ENCODE measurements around the gene COX14. TPM values are rescaled to one million over a fixed set of nuclear protein-coding genes. Genes with fewer than 3 reads are reported as not detected.
"Not testable (repeated sequence)": the region's sequence is repeated elsewhere in the genome, so short reads cannot be mapped to it uniquely, and the experiment has no call there.

COX14 gene
- total and polyA plus RNA-seq, 4 donors = 31.2 to 85.3 (median 70.4) TPM

DNA sequence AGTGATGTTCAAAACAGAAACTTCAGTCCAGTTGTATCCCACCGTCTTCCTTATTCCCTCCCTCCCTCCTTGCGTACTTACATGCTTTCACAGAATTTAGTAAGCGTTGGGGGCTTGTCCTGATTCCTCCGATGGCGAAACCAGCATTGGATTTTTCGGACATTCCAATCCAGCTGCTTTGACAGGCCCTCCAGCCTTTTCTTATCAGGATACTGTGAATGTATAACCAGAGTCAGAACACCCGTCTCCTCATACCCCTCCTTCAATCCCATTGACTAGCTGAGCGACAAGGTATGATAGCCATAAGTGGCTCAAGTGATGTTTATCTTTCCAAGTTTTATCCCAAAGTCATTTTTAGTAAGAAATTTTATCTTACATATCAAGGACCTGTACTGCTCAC, 31.0 kb downstream of the COX14 start:
- no peak overlapping the region for H3K4me3 ChIP-seq
- no peaks in the 10 kb centered on the region for H3K9me3 ChIP-seq (ENCODE audit: control insufficient read depth in 4 of 4, insufficient read depth in 3 of 4, low read length in 3 of 4)
- peaks cover 5 to 20% (median 8%) of the 10 kb centered on the region in 4 donors for H3K36me3 ChIP-seq (ENCODE audit: control insufficient read depth in 4 of 4, insufficient read depth in 4 of 4, low read length in 4 of 4)
- no peaks in the 10 kb centered on the region for H3K27me3 ChIP-seq (ENCODE audit: control insufficient read depth in 3 of 3, insufficient read depth in 3 of 3, low read length in 2 of 3)
- peaks cover 0 to 3% (median 0%) of the 10 kb centered on the region in 5 donors for H3K4me1 ChIP-seq (ENCODE audit: control insufficient read depth in 5 of 5, insufficient read depth in 5 of 5, low read length in 5 of 5)
- H3K27ac ChIP-seq (ENCODE audit: low read depth in 1 of 2, low read length in 1 of 2) = no peak overlapping the region
- peak in 1 of 3 donors; percentile 8 for DNase-seq
- TF ChIP-seq, protein P1, sequence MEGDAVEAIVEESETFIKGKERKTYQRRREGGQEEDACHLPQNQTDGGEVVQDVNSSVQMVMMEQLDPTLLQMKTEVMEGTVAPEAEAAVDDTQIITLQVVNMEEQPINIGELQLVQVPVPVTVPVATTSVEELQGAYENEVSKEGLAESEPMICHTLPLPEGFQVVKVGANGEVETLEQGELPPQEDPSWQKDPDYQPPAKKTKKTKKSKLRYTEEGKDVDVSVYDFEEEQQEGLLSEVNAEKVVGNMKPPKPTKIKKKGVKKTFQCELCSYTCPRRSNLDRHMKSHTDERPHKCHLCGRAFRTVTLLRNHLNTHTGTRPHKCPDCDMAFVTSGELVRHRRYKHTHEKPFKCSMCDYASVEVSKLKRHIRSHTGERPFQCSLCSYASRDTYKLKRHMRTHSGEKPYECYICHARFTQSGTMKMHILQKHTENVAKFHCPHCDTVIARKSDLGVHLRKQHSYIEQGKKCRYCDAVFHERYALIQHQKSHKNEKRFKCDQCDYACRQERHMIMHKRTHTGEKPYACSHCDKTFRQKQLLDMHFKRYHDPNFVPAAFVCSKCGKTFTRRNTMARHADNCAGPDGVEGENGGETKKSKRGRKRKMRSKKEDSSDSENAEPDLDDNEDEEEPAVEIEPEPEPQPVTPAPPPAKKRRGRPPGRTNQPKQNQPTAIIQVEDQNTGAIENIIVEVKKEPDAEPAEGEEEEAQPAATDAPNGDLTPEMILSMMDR (IDR thresholded peaks at IDR 0.05; ENCODE audit: control extremely low read depth, extremely low read depth) = no peak
- H3K9ac ChIP-seq (ENCODE audit: insufficient read depth in 1 of 2, low read length in 2 of 2) = no peak overlapping the region
- ATAC-seq (ENCODE audit: insufficient read depth, low FRiP score) = no peak
- 74 to 92% methylated on average over 8 of the region's 8 CpGs for WGBS, 2 donors

DNA sequence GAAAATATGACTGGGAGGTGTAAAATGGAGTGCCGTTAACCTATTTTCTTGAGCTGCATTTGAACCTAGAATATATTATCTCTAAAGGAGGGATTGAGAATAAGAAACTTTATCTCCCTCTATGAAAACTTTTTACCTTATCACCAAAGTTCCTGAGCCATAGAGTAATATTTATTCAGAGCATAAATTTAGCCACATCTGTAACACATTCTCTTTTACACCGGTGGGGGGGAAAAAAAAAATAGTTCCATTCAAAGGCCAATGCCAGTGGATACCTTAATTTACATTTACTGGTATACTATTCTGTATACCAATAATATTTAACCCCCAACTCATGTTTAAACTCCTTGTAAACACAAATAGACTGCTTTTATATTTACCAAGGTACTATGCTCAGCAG, 33.4 kb downstream of the COX14 start:
- no peak for DNase-seq
- no peak overlapping the region for H3K27ac ChIP-seq (ENCODE audit: low read depth in 1 of 2, low read length in 1 of 2)
- H3K4me1 ChIP-seq (ENCODE audit: control insufficient read depth in 5 of 5, insufficient read depth in 5 of 5, low read length in 5 of 5) = peaks cover 0 to 3% (median 0%) of the 10 kb centered on the region in 5 donors
- no peaks in the 10 kb centered on the region for H3K9me3 ChIP-seq (ENCODE audit: control insufficient read depth in 4 of 4, insufficient read depth in 3 of 4, low read length in 3 of 4)
- WGBS, 2 donors = 81 to 93% methylated on average over 2 of the region's 2 CpGs
- peaks cover 3 to 11% (median 6%) of the 10 kb centered on the region in 4 donors for H3K36me3 ChIP-seq (ENCODE audit: control insufficient read depth in 4 of 4, insufficient read depth in 4 of 4, low read length in 4 of 4)
- H3K9ac ChIP-seq (ENCODE audit: insufficient read depth in 1 of 2, low read length in 2 of 2) = no peak overlapping the region
- no peaks in the 10 kb centered on the region for H3K27me3 ChIP-seq (ENCODE audit: control insufficient read depth in 3 of 3, insufficient read depth in 3 of 3, low read length in 2 of 3)
- TF ChIP-seq, protein P1 (IDR thresholded peaks at IDR 0.05; ENCODE audit: control extremely low read depth, extremely low read depth) = no peak
- H3K4me3 ChIP-seq = no peak overlapping the region
- no peak for ATAC-seq (ENCODE audit: insufficient read depth, low FRiP score)

DNA sequence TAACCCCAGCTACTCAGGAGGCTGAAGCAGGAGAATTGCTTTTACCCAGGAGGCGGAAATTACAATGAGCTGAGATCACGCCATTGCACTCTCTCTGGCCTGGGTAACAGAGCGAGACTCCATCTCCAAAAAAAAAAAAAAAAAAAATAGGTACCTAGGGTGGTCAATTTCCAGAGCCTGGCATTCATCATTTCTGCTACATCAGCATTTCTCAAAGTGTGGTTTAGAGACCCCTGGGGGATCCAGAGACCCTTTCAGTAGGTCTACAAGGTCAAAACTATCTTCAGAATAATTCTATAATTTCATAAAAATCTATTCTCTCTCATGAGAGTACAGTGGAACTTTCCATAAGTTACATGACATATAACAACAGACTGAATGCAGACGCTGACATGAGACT, 35.2 kb downstream of the COX14 start:
- Histone ChIP-seq H3K27me3 (ENCODE audit: control insufficient read depth in 3 of 3, insufficient read depth in 3 of 3, low read length in 2 of 3) (no peaks in the 10 kb centered on the region), H3K9me3 (ENCODE audit: control insufficient read depth in 4 of 4, insufficient read depth in 3 of 4, low read length in 3 of 4) (no peaks in the 10 kb centered on the region), H3K4me3 (no peak overlapping the region), H3K9ac (ENCODE audit: insufficient read depth in 1 of 2, low read length in 2 of 2) (no peak overlapping the region), H3K27ac (ENCODE audit: low read depth in 1 of 2, low read length in 1 of 2) (no peak overlapping the region), H3K4me1 (ENCODE audit: control insufficient read depth in 5 of 5, insufficient read depth in 5 of 5, low read length in 5 of 5) (peaks cover 0 to 3% (median 0%) of the 10 kb centered on the region in 5 donors), H3K36me3 (ENCODE audit: control insufficient read depth in 4 of 4, insufficient read depth in 4 of 4, low read length in 4 of 4) (peaks cover 0 to 3% (median 3%) of the 10 kb centered on the region in 4 donors)
- no peak for ATAC-seq (ENCODE audit: insufficient read depth, low FRiP score)
- WGBS, 2 donors = 97 to 98% methylated on average over 4 of the region's 4 CpGs
- TF ChIP-seq, protein P1 (IDR thresholded peaks at IDR 0.05; ENCODE audit: control extremely low read depth, extremely low read depth) = no peak
- no peak for DNase-seq

DNA sequence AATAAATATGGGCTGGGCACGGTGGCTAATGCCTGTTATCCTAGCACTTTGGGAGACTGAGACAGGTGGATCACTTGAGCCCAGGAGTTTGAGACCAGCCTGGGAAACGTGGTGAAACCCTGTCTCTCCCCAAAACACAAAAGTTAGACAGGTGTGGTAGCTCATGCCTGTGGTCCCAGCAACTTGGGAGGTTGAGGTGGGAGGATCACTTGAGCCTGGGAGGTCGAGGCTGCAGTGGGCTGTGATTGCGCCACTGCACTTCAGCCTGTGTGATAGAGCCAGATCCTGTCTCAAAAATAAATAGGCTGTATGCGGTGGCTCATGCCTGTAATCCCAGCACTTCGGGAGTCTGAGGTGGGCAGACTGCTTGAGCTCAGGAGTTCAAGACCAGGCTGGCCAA, 36.0 kb downstream of the COX14 start:
- H3K4me1 ChIP-seq (ENCODE audit: control insufficient read depth in 5 of 5, insufficient read depth in 5 of 5, low read length in 5 of 5); ATAC-seq (ENCODE audit: insufficient read depth, low FRiP score); DNase-seq; H3K27ac ChIP-seq (ENCODE audit: low read depth in 1 of 2, low read length in 1 of 2); H3K27me3 ChIP-seq (ENCODE audit: control insufficient read depth in 3 of 3, insufficient read depth in 3 of 3, low read length in 2 of 3); H3K9ac ChIP-seq (ENCODE audit: insufficient read depth in 1 of 2, low read length in 2 of 2); H3K9me3 ChIP-seq (ENCODE audit: control insufficient read depth in 4 of 4, insufficient read depth in 3 of 4, low read length in 3 of 4); H3K4me3 ChIP-seq; H3K36me3 ChIP-seq (ENCODE audit: control insufficient read depth in 4 of 4, insufficient read depth in 4 of 4, low read length in 4 of 4): not testable (repeated sequence)
- 75 to 92% methylated on average over 6 of the region's 6 CpGs for WGBS, 2 donors
